NOMO-1 (cell line): ENCODE measurements around the gene KLHL8.
"Not testable (repeated sequence)": the region's sequence is repeated elsewhere in the genome, so short reads cannot be mapped to it uniquely, and the experiment has no call there.

Experiments
- DNase-seq, 2 experiments: peaks; one replicate each; lab custom pipeline; 2025; ENCODE audit not compliant: unreplicated experiment in 2 of 2; lab: John Stamatoyannopoulos, UW

KLHL8 gene

DNA sequence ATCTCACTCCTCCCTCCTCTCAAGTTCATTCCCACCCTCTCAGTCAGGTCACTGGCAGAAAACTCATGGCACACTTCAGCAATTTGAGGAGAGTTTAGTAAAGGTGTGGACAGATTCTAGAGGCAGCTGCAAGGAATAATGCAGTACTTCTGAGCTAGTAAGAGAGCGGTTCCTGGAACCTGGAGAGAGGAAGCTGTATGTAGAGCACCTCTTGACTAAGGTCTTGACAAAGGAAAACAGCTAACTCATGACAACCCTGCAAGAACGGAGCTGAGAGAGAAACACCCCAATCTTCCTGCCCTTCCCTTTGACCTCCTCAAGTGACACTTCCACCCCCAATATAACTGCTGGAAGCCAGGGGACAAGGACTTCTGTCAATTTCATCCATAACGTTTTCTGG lies 9.6 kb upstream of the KLHL8 start:
- no peak for DNase-seq

DNA sequence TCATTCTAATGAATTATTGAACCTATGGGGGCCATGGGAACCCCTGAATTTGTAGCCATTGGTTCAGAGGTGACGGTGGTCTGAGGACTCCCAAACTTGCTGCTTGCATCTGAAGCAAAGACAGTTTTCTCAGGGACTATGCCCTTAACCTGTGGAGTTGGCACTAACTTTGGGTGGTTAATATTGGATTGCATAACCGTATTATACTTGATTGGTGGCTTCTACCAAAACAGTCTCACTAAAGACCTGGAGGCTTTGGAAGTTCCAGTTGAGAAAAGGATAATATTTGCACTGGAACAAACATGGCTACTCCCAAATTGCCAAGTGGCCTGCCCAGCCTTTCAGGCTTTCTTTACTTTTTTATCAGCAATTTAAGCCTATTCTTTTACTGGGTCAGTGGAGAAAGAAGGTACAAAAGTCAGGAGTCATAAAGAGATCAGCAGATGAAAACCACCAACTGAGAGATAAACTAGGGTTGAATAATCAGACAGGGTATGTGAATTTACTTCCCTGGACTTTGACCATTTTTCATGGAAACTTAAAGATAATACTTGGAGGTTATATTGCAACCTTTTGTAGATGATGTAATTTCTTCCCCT lies 7.9 kb upstream of the KLHL8 start:
- DNase-seq: no peak

DNA sequence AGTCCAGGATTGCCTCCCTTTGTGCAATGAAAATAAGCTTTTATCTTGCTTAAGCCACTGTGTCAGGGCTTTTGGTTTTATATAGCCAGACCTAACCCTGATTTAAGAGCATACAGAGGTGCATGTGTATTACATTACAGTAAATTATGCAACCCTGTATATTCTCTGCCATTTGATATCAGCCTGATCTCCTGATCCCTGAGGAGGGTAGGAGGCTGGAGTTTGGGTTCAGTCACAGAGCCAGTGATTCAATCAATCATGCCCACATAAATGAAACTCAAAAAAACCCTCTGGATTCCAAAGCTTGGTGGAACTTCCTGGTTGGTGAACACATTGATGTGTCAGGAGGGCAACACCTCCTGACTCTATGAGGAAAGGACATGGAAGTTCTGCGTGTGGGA lies 7.3 kb upstream of the KLHL8 start:
- no peak for DNase-seq

DNA sequence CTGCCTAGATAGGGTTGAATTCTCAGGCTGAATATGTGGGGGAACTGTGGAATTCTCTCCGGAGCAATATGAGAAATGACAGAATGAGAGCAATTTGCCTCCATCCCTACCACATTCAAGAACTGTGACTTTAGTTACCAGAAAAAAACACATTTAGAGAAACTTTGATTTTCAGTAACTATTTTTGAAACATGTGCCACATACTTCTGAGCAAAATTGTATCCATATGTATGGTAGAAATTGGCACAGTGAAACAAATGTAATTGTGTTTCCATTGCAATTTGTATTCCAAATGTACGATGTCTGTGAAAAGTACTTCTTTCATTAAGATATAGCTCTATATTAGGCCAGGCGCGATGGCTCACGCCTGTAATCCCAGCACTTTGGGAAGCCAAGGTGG lies 5.5 kb upstream of the KLHL8 start:
- DNase-seq: no peak

DNA sequence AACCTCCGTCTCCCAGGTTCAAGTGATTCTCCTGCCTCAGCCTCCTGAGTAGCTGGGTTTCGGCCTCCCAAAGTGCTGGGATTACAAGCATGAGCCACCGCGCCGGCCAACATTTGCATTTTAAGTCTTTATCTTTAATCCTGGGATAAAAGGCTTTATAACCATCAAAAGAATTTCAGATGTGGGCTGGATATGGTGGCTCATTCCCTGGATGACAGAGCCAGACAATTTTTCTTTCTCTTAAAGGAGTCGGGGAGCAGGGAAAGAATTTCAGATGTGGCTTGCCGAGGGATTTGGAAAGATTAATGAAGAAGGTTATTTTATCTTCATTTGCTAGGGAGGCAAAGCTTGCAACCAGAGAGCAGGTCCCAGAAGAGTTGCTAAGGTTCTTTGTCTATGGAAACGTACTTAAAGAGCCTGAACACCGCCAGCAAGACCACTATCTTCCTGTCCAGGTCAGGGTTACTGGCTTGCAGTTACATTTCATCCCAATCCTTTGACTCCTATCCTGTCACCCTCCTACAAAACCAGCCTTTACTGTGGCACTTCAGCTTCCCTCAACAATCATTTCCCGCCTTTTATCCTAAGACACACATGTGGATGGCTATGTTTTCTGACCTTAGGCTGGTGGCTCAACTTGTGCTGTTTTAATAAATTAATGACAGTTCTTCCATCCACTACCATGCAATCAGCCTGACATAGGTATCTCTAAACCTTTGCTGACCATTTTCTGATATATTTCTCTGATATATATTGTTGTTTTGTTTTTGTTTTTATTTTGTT lies 3.9 kb upstream of the KLHL8 start:
- DNase-seq: no peak

DNA sequence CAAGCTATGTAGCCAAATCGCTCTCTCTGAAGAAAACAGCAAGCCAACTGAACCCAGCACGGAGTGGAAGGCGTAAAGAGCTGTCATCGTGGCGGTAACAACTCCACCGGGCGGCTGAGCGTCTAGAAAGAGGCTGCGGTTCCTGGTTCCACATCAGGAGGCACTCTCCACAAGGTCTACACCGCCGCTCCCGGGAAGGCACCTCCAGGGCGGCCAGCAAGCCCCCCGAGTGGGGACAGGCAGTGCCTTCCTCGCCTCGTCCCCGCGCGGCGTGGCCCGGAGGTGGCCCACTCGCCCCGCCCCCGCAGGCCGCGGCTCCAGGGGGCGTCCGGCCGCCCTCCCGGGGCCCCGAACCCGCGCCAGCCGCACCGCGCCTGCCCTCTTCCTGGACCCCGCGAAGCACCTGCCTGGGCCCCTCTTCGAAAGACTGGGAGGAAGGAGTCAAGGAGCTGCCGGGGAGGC lies 755 bp downstream of the KLHL8 start:
- peak; percentile 16 to 29 for DNase-seq

DNA sequence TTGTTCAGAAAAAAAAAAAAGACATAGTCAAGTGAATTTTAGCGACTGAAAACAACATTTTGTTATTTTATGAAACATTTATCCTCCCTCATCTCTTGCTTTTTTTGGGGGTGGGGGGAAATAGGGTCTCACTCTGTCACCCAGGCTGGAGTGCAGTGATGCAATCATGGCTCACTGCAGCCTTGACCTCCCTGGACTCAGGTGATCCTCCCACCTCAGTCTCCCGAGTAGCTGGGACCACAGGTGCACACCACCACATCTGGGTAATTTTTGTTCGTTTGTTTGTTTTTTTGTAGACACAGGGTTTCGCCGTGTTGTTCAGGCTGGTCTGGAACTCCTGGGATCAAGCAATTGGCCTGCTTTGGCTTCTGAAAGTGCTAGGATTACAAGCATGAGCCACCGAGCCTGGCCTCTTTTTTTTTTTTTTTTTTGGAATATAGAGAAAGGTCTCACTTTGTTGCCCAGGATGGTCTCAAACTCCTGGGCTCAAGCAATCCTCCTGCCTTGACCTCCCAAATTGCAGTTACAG lies 3.1 kb downstream of the KLHL8 start:
- DNase-seq: not testable (repeated sequence)

DNA sequence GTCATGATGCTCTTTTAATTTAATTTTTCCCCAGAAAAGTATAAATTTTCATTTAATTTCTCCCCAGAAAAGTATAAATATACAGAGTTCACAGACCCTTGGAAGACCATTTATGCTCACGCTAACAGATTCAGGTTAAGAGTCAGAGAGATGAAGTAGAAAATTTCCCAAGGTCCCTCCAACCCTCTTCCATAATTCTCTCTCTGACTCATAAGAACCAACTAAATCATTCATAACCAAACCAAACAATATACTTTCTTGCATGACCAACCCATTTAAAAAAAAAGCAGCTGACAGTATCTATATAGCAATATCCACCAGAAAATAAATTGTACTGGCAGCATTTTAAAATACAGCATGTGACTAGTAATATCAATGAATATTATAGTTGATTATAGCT lies 3.9 kb downstream of the KLHL8 start:
- DNase-seq: no peak

DNA sequence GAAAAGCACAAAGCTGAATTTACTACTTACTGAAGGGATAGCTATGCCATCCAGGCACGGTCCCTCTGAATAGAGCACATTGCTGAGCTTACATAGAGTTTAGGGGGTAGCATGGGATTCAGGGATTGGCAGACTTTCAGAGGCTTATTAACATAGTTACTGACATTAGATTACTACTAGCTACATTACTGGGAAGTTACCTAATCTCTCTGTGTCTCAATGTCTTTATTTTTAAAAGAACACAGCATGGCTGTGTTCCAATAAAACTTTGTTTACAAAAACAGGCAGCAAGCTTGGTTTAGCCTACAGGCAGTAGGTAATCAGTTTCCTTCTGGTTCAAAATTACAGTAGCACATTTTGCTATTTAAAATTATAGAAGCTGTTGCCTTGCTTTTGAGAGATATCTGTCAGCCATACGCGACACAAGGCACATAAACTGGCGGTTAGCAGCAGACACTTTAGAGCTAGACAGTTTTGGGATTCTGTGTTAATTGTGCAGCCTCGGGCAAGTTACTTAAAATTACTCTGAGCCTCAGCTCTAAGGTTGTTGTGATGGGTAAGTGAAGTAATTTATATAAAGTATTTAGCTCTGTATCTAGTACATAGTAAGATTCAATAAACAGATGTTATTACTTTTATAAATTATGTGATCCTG lies 6.9 kb downstream of the KLHL8 start:
- DNase-seq: peak in 1 of 2 experiments; percentile 54

DNA sequence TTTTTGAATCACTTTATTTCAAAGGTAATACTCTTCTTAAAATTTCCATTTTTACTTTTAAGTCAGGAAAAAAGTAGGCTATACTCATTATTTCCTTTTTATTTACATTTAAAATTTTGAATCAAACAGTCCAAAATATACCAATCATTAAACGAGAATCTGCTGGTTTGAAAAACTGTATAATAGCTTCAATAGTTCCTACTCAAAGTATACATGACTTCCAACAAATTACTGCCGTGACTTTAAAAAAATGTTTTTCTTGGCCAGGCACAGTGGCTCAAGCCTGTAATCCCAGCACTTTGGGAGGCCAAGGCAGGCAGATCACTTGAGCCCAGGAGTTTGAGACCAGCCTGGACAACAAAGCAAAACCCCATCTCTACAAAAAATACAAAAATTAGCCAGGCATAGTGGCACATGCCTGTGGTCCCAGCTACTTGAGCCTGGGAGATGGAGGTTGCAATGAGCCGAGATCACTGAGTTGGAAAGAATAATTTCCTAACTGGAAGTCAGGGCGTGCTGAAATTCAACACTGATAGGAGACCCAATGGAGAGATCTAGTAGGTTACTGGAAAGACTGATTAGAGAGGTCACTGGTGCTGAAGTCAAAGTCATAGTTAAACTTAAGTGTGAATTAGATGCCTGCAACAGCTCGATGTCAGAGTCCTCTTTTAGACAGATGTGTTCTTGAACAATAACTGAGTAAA lies 9.0 kb downstream of the KLHL8 start:
- no peak for DNase-seq

DNA sequence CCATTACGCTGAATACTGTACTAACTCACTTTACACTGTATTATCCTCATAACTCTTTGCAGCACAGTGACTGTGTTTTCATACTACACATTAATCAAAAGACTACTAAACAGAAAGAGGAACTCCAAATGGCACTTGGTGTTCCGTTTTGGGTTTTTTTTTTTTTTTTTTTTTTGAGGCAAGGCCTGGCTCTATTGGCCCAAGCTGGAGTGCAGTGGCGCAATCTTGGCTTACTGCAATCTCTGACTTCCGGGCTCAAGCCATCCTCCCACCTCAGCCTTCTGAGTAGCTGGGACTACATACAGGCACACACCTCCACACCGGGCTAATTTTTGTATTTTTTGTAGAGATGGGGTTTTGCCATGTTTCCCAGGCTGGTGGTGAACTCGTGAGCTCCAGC lies 10.7 kb downstream of the KLHL8 start:
- DNase-seq: peak; percentile 87 to 92

DNA sequence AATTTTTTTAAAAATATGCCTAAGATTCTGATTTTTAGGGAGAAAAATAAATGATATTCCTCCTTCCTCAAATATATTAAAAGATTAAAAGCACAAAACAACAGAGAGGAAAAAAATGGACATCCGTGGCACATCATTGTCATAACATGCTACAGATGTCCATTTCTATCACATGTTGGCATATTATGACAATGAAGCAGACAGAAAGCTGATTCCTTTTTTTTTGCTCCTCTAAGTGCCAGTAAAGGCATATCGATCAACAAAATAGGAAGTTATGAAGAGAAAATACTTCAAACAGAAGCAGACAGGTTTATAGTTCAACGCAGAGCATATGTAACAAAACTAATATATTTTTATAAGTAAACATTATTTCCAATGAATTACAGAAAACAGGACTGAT lies 11.2 kb downstream of the KLHL8 start:
- DNase-seq: peak in 1 of 2 experiments; percentile 53

DNA sequence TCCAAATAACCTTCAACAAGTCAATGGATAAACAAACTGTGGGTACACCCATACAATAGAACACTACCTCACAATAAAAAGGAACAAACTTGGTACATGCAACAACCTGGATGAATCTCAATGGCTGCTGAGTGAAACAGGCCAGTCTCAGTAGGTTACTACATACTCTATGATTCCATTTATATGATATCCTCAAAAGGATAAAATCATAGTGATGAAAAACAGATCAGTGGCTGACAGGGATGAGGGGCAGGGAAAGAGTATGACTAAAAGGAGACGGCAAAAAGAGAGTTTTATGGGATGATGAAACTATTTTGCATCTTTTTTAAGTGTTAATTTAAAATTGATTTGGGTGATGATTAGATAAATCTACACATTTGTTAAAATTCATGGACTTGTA lies 15.9 kb downstream of the KLHL8 start:
- DNase-seq: no peak

DNA sequence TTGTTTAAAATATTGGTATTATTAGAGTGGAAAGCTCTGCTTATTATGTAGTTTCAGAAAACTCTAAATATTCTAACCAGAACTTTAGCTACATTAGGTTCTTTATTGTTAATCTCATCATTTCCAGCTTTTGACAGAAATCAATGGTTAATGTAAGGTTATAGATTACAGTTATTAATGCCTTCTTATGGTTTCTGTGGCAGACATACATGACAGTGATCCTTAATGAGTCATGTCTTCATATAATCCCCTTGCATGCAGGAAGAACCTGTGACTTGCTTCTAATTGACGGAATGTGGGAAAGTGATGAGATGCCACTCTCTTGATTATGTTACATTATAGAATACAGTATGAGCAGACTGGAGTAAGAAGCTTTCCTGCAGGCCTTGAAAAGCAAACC lies 23.5 kb downstream of the KLHL8 start:
- DNase-seq: no peak

DNA sequence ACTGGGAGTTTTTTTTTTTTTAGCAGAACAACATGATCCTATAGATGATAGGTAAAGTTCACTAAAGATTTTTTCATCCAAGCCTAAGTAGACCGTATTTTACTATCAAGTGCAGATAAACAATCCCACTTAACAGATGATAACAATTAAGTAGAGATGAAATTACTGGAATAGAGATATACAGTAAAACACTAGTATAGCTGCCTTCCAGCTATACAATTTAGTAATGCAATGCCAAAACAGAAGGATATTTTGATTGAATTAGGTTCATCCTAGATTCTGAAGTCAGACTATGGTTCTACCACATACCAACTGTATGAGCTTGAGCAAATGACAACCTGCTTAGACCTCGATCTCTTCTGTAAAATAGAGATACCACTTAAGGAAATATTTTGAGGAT lies 24.3 kb downstream of the KLHL8 start:
- DNase-seq: no peak

DNA sequence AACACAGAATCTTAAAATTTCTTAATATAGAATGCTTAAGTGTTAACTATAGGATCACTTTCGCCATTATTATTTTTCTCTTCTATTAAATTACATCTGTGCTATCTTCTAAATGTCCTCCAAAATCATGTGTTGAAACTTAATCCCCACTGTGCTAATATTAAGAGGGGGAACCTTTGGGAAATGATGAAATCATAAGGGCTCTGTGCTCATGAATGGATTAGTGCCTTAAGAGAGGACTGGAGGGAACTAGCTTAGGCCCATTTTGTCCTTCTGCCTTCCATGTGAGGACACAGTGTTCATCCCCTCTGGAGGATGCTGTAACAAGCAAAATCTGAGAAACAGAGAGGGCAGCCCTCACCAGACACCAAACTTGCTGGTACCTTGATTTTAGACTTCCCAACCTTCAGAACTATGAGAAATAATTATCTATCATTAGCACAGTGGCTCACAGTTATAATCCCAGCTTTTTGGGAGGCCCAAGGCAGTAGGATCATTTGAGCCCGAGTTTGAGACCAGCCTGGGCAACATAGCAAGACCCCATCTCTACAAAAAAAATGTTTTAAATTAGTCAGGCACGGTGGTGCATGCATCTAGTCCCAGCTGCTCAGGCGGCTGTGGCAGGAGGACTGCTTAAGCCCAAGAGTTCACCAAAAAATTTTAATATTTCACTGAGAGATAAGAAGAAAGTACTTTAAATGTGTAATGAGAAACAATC lies 26.3 kb downstream of the KLHL8 start:
- no peak for DNase-seq

DNA sequence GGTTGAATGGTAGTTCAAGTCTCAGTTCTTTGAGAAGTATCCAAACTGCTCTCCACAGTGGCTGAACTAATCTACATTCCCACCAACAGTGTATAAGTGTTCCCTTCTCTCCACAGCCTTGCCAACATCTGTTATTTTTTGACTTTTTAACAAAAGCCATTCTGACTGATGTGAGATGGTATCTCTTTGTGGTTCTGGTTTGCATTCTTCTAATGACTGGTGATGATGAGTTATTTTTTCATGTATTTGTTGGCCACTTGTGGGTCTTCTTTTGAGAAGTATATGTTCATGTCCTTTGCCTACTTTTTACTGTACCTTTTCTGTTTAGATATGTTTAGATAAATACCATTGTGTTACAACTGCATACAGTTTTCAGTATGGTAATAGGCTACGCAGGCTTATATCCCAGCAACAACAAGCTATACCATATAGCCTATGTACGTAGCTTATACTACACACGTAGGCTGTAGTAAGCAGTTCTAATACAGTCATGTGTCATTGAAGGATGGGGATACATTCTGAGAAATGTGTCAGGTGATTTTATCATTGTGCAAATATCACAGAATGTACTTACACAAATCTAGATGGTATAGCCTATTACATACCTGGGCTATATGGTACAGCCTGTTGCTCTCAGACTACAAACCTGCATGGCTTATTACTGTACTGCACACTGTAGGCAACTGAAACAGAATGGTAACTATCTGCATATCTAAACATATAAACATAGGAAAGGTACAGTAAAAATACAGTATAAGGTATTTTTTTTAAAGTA lies 28.1 kb downstream of the KLHL8 start:
- DNase-seq: no peak

DNA sequence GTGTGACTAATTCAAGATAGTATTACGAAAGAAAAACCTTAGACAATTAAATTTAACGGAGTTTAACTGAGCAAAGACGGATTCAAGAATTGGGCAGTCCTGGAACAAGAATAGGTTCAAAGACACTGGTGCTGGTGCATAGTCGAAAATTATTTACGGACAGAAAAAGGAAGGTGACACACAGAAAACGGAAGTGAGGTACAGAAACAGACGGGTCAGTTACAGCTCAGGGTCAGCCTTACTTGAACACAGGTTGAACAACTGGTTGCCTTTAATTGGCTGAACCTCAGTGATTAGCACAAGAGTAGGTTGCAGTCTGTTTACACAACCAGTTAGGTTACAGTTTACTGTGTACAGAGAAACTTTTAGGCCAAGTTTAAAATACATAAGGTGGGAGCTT lies 31.5 kb downstream of the KLHL8 start:
- peak; percentile 48 to 92 for DNase-seq

DNA sequence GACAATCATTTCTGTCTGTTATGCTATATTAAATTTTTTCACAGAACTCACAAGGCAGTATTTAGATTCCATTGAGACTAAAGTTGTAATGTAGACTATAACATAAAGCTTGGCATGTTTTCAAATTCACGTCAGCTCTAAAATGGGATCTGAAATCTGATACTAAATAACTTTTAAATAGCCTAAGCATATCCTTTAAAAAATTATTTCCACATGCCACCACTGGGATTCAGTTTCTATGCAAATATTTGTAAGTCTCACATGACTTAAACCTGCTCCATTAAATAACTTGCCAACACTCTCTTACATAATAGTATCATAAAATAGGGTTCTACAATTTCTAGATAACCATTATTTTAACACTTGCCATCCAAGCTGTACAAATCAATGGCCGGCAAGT lies 32.4 kb downstream of the KLHL8 start:
- no peak for DNase-seq
